Germinal center (tissue), 1 donor: ENCODE measurements around the gene DUSP9.

Experiments used
- DNase-seq: peaks from one replicate; pipeline ENCODE4 v3.0.0; 2012; ENCODE audit warnings: mixed read lengths, low spot score

Gene DUSP9

DNA sequence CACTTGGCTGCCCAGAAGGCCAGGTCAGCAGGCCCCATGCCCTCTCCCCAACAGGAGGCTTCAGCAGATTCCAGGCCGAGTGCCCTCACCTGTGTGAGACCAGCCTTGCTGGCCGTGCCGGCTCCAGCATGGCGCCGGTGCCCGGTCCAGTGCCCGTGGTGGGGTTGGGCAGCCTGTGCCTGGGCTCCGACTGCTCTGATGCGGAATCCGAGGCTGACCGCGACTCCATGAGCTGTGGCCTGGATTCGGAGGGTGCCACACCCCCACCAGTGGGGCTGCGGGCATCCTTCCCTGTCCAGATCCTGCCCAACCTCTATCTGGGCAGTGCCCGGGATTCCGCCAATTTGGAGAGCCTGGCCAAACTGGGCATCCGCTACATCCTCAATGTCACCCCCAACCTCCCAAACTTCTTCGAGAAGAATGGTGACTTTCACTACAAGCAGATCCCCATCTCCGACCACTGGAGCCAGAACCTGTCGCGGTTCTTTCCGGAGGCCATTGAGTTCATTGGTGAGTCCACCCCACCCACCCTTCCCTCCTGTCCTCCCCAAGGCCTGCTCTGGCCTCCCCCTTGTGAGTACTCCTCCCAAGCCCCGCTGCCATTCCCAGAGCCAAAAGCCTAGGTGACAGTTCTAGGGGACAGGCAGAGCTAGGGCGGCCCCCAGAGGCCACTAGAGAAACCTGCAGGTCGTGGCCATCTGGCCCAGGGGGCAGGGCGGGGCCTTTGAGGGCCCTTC is 2.3 kb downstream of the DUSP9 start:
- peak; percentile 68 for DNase-seq

DNA sequence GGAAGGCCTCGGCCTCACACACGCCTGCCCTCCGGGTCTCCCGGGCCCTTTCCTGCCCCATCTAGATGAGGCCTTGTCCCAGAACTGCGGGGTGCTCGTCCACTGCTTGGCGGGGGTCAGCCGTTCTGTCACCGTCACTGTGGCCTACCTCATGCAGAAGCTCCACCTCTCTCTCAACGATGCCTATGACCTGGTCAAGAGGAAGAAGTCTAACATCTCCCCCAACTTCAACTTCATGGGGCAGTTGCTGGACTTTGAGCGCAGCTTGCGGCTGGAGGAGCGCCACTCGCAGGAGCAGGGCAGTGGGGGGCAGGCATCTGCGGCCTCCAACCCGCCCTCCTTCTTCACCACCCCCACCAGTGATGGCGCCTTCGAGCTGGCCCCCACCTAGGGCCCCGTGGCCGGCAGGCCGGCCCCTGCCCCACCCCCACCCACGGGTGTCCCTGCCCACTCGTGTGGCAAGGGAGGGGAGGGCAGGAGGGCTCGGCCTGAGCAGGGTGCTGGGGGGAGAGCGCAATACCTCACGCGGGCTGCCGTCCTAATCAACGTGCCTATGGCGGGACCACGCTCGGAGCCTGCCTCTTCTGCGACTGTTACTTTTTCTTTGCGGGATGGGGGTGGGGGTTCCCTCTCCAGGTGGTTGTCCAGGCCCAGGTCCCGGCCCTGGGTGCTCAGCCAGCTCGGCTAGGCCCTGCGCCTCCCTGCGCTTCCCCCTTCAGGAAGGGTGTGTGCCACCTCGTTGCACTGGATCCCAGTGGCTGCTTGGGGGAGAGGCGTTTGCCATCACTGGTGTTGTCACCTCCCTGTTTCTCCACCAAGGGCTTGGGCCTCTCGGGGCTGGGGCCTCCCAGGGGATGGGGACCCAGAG is 3.1 kb downstream of the DUSP9 start:
- DNase-seq, result no peak

DNA sequence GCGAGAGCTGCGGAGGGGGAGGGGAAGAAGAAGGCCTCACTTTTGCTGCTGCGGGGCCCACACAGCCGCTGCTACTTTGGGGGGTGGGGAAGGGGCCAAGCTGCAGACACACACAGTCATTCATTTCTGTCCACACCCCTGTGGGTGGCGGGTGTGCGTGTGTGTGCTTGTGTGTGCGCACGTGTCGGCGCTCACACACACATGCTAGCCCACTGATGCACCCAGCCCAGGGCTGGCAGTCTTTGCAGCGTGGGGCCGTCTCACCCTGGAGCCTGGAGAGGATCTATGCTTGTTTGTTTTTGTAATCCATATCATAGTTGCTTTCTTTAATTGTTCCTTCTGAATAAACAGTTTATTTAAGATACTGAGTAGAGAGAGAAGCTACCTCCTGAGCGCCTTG is 4.0 kb downstream of the DUSP9 start:
- no peak for DNase-seq

DNA sequence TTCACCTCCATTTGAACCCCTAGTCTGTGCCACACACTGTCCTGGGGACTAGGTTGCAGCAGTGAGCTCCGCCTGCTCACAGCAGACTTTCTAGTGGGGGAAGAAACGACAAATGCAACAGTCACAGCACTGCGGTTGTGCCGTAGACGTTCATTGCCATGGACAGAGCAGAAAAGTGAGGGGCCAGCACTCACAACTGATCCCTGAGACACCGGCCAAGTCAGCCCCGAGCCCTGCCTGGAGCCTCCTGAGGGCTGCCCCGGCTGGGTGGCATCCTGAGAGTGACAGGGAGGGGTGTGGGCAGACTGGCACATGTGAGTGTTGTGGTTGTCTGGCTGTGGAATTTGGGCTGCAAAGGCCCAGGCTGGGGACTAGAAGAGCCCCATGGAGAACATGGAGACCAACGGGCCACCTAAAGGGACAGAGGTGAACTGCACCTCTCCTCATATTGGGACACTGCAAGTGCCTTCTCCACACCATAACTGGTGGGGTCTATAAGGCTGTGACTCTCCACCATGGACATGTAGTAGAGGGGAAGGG is 4.6 kb downstream of the DUSP9 start:
- no peak for DNase-seq

DNA sequence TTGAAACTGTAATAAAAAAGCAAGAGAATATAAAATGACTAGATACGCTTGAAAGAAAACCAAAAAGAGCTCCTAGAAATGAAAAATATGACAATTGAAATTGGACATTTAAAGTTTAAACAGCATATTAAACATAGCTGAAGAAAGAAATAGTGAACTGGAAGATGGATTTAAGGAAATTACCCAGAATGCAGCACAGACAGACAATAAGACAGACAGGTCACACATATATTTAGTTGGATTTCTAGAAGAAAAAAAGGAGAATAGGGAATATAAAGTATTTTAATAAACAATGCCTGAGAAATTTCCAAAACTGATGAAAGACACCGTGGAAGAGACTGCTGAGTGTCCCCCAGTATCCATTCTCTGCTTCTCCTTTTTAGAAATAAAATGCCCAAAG is 6.6 kb downstream of the DUSP9 start:
- no peak for DNase-seq

DNA sequence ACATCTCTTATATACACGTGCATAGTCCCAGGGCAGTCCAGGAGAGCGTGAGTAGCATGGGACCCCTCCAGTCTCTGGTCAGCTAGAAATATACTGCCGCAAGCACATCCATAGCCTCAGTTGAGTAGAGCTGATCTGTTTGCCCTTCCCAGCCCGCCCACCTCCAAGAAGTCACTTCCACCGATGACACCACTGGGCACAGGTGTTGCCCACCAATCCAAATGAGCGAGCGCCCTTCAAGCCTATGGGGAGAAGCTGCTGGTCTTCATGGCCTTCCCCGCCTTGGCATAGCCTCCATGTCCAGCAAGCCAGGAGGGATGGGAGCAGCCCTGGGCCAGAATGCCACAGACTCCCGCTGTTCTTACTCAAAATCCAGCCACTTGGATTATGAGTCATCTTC is 10.2 kb downstream of the DUSP9 start:
- no peak for DNase-seq

DNA sequence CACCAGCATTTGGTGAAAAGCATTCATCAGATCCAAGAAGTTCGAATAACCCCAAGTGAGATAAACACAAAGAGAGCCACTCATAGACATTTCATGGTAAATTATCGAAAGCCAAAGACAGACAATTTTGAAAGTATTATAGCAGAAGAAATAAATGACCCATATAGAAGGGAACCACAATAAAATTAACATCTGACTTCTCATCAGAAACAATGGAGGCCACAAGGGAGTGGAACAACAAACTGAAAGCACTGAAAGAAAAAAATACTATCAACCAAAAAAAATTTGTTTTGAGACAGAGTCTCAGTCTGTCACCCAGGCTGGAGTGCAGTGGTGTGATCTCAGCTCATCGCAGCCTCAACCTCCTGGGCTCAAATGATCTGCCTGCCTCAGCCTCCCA is 12.3 kb downstream of the DUSP9 start:
- DNase-seq, result no peak

DNA sequence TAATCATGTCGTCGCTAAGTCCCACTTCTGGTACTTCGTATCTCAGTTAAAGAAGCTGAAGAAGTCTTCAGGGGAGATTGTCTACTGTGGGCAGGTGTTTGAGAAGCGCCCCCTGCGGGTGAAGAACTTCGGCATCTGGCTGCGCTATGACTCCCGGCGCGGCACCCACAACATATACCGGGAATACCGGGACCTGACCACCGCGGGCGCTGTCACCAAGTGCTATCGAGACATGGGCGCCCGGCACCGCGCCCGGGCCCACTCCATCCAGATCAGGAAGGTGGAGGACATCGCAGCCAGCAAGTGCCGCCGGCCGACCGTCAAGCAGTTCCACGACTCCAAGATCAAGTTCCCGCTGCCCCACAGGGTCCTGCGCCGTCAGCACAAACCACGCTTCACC is 15.3 kb downstream of the DUSP9 start:
- DNase-seq, result no peak

DNA sequence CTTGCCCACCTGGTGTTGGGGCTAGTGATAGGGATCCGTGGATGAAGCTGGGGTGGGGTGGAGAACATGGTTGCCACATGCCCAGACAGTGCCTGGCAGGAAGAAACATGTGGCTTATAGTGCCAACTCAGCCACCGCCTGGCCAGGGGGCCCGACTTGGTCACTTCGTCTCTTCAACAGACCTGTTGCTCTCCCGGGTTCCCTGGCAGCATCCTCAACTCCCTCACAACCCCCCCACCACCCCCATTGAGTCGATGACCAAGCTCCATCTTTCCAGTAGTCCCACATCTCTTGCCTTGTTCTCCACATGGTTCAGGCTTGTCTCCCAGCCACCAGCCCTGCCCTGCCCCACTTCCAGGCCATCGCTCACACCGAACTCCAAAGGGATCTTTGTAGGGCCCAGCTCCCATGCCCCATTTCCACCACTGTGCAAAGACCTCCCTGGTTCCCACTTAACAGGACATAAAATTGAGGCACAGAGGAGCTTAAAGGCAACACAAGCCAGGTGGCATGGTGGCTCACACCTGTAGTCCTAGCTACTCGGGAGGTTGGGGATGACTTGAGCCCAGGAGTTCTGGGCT is 18.8 kb downstream of the DUSP9 start:
- no peak for DNase-seq

DNA sequence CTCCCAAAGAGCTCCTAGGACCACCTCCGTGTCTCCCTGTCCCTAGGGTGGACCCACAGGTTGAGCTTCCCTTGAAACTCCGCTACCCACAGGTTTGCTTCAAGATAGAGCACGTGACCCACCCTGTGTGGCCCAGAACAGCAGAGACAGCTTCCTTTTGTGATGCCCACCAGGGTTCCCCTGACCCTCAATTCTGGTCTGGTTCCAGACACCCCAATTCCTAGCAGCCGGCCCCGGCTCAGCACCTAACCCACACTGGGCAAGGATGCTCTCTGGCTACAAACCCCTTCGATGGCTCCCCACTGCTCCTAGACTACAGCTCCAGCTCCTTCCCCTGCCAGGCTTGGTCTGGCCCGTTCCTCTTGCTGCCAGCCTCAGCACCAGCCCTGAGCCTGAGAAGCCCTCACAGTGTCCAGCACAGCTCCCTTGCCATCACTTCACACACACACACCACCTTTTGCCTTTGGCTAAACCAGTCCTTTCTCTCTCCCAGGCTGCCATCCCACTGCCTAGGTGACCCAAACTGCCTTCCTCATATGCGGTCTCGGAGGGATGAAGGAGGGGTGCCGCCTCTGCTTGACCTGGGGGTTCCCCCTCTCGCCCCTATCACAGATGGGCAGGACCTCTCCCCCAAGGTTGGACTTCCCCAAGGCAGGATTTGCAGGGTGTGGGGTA is 20.4 kb downstream of the DUSP9 start:
- no peak for DNase-seq

DNA sequence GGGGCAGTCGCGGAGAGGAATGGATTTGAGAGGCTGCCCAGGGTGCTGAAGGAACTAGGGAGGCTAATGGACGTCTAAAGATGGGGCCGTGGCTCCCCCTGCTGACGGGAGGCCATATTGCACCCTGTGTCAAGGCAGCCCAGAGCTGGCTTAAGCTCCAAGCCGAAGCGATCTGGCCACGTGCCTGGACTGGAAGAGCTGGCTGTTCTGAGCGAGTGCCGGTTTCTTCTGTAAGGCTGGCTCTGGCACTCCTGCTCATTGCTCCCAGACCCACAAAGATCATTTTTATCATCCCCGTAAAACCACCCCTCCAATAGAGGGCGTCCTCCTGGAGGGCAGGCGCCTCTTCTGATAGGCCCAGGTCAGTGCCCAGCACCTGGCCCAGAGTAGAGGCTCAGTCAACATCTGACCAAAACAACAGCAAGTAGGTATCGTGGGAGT is 21.0 kb downstream of the DUSP9 start:
- DNase-seq, result peak; percentile 65

DNA sequence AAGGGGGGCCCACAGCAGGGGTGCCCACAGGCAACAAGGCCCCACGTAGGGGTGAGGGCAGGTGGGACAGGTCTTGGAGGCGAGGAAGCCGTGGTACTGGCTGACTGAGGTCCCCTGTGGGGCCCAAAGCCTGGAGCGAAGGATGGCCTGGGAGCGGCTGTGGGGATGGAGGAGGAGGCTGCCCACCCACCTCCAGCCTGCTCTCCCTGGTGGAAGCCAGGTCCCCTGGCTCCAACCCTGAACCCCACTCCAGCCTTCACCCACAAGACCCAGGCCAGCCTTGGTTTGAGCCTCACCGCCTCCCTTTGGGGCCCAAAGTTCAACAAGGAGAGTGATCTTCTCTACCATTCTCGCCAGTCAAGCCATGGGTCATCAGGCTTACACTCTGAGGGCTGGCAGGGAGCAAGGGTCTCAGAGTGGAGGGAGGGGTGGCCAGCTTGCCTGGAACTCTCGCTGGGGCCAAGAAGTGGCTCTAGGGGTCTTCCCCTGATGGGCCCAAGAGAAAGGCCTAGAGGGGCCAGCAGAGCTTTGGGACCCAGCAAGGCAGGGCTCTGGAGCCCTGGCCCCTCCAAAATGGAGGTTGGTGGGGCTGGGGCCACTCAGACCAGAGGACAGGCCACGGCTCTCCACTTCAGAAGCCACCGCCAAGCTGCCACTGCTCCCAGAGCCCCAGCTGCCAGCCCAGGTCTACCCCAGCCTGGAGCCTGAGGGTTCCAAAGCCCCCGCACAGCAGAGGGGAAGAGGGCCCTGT is 21.6 kb downstream of the DUSP9 start:
- DNase-seq, result no peak

DNA sequence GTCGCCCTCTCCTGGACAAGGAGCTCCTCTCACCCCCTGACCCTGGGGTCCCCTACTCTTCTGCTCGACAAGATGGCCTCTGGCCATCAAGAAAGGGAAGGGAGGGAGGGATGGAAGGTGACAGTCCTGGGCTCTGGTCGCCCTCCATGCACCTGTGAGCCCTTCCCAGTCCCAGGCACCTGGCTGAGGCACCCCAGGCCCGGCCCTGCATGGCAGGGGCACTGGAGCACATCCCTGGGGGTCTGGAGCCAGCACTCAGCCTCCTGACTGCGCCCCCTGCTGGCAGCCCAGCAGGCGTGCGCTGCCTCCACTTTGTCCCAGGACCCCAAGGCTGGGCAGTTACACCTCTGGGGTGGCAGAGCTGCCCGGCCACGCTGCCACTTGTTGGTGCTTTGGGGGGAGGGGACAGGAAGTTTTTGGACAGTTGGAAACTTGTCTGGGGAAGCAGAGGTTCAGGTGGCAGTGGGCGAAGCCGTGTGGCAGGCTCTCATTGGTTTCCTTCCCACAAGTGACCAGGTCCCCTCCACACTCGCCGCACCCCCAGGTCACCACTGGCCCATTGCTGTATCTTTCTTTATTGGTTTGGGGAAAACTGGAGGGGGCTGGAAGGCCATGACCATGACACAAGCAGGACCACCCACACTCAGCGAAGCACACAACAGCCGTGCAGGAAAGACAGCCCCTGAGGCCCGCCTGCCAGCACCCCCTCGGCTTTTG is 22.3 kb downstream of the DUSP9 start:
- peak; percentile 71 for DNase-seq

DNA sequence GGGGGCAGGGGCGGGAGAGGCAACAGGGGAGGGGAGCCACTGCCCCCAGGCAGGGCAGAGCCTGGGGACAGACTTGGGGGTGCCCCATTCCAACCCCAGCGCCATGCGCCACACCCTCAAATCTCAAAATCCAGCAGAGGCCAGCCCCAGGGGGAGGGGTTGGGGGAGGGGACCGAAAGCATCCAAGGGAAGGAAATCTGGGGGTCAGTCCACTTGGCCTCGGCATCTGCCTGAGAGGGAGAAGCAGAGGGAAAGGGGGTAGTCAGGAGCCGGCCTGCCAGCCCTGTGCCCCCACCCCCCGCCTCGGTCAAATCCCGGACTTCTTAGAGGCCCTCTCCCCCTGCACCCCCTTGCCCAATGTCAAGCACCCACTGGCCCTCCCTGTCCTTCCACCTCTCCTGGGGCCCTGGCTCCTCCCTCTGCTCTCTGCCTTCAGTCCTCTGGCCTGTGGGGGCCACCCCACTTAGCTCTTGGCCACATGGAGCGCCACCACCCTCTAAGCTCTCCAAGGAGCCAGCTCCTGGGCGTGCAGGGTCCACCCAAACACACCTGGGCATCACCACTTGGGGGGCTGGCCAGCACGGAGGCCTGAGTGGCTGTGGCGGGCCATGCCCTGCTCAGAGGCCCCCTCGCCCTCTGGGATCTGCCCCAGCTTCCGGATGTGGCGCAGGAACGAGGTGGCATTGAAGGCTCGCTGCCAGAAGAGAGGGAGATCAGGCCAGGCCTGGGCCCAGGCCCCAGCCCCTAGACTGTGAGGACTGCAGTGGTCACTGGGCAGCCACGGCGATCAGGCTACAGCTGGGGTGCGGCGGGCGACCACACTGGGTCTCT is 23.1 kb downstream of the DUSP9 start:
- DNase-seq, result no peak

DNA sequence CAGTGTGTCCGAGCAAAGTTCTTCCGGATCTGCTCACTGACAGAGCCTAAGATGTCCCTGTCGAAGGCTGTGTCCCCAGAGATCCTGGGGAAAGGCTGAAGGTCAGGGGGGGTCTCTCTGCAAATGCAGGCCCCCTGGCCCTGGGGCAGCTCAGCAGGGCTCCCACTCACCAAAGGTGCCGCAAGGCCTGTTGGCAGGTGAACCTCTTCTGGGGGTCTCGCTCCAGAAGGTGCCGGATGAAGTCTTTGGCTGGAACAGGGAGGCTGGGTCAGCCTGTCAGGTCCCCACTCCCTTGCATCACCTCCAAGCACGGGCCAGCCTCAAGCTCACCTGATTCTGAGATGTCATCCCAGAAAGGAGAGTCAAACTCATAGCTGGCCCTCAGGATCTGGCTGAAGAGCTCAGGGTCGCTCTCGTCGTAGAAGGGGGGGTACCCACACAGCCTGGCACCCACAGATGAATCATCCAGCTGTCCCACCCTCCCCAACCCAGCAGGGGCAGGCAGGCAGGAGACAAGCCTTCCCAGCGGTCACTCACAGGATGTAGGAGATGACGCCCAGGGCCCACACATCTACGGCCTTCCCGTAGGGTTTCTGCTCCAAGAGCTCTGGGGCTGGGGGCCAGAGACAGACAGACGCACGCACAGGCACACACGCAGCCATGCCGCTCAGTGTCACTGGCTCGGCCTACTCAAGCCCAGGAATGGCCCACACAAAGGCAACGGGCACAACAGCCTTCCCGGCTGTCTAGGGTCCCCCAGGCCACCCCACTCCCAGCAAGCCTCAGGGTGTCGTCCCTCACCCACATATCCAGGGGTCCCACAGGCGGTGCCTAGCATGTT is 24.0 kb downstream of the DUSP9 start:
- DNase-seq, result no peak

DNA sequence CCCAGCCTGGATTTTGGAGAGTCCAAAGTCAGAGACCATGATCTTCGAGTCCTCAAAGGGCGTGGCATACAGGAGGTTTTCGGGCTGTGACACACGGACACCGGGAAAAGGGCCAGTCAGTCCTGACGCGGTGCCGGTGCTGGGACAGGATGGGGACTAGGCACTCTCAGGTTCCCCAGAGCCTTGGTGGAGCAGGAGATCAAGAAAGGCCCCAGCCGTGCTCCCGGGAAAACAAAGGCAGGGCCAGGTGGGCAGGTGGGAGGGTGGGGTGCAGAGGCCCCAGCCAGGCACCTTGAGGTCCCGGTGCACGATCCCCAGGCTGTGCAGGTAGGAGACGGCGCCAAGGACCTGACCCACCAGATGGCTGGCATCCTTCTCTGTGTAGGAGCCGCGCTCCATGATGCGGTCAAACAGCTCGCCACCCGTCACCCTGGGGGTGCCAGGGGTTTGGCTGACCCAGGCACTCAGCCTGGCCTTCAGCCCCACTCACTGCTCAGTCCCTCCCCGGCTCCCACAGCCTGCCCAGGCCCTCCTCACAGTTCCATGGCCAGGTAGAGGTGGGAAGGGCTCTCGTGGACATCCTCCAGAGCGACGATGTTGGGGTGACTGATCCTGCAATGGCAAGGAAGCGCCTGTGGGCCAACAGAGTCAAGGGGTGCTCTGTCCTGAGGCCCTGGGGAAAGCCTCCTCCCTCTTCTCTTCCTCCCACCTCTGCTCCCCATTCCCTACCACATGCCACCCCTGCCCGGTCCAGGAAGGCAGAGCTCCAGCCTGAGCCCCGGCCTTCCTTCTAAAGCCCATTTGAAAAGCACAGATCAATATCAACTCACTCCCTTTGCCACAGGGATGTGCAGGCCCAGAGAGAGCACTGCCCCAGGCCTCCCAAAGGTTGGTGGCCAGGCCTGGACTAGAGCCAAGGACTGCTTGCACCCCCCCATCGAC is 24.9 kb downstream of the DUSP9 start:
- DNase-seq, result no peak

DNA sequence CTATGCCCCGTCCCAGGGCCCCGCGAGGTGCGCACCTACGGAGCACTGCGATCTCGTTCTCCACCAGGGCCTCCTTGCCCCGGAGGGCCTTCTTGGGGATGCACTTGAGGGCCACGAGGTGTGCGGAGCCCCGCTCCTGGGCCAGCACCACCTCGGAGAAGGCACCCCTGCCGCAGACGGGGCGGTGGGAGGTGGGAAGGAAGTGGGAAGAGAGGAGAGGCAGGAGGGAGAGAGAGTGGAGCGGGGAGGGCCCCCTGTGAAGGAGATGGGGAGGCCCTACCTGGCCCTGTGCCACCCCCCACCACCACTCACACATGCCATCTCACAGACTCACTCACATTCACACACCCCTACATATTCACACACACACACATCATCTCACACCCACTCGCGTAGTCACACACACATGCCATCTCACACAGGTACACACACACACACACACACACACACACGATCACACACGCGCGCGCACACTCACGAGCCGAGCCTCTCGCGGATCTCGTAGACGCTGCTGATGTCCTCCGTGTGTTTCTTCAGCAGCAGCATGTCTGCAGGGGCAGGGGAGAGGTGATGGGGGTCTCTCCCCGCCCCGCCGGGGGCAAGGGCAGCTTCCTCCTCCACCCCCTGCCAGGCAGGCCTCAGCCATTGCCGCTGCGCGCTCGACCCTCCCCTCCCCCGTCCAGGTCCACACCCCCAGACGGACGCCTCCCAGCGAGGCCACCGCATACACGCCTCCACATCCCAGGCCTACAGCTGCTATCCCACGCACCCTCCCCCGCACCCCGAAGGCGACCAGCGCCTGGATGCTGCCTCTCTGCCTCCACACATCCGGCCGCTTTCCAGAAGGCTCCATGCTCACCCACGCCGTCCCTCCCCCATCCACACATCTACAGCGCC is 25.8 kb downstream of the DUSP9 start:
- DNase-seq, result no peak
